Gastrocnemius medialis (tissue), 4 donors: ENCODE results near the gene SLC17A7.

Experiments used
- CTCF ChIP-seq, 5 experiments: fragments of 450-650 bp in 3 of 5; fragments of 200-600 bp in 2 of 5; sonication (generic) in 2 of 5; IDR thresholded peaks in 4 of 5; conservative IDR thresholded peaks in 1 of 5; 1 replicate in 4 of 5; 2 replicates in 1 of 5; pipeline ENCODE4 v1.5.1; 2016 to 2019; ENCODE audit warnings: antibody characterized with exemption in 5 of 5, mild to moderate bottlenecking in 3 of 5, moderate library complexity in 3 of 5
- POLR2A ChIP-seq, 2 donors: fragments of 450-650 bp; IDR thresholded peaks; one replicate each; pipeline ENCODE4 v1.6.1; 2017; ENCODE audit warnings: antibody characterized with exemption in 2 of 2, mild to moderate bottlenecking in 2 of 2, moderate library complexity in 2 of 2

- TF ChIP-seq CTCF (IDR thresholded peaks at IDR 0.05 in 4 of 5, conservative IDR thresholded peaks at IDR 0.05 in 1 of 5), result no peak
- TF ChIP-seq POLR2A (IDR thresholded peaks at IDR 0.05), result no peak
These were observed 45.5 kb upstream of the SLC17A7 start for GRCh38 chr19:49486710-49487276.
